MM.1S (cell line): ENCODE data around the gene SPDYE2B.
"Not testable (repeated sequence)": the region's sequence is repeated elsewhere in the genome, so short reads cannot be mapped to it uniquely, and the experiment has no call there.

Source experiments
- DNase-seq: peaks from one replicate; pipeline ENCODE4 v3.0.0-alpha.2; 2015
- H2AFZ ChIP-seq: fragments of 300-600 bp; sonication (generic); 2 replicates; pipeline ENCODE4 v1.6.0; 2016; ENCODE audit warnings: antibody characterized with exemption, low read length
- H3F3A ChIP-seq: fragments of 300-600 bp; sonication (generic); 2 replicates; pipeline ENCODE4 v1.6.1; 2016; ENCODE audit warnings: mild to moderate bottlenecking, antibody characterized with exemption, low read length, moderate library complexity, mixed read lengths; ENCODE audit not compliant: insufficient read depth
- H3K27ac ChIP-seq: fragments of 300-600 bp; sonication (generic); 2 replicates; pipeline ENCODE4 v1.5.1; 2016; ENCODE audit warnings: mild to moderate bottlenecking, low read length
- H3K27me3 ChIP-seq: fragments of 300-600 bp; sonication (generic); replicated peaks from 2 replicates; pipeline ENCODE4 v1.6.0; 2016; ENCODE audit warnings: low read length; ENCODE audit not compliant: insufficient read depth
- H3K36me3 ChIP-seq: fragments of 300-600 bp; sonication (generic); replicated peaks from 2 replicates; pipeline ENCODE4 v1.6.1; 2016; ENCODE audit warnings: mild to moderate bottlenecking, low read length, mixed read lengths; ENCODE audit not compliant: insufficient read depth
- H3K4me1 ChIP-seq: fragments of 300-600 bp; sonication (generic); 2 replicates; pipeline ENCODE4 v1.6.1; 2016; ENCODE audit warnings: low read length, mixed read lengths
- H3K4me2 ChIP-seq: fragments of 300-600 bp; sonication (generic); 2 replicates; pipeline ENCODE4 v1.6.0; 2016; ENCODE audit warnings: low read depth, low read length
- H3K4me3 ChIP-seq: fragments of 300-600 bp; sonication (generic); 2 replicates; pipeline ENCODE4 v1.5.1; 2016; ENCODE audit warnings: low read length, mixed read lengths
- H3K79me2 ChIP-seq: fragments of 300-600 bp; sonication (generic); 2 replicates; pipeline ENCODE4 v1.6.1; 2016; ENCODE audit warnings: mixed run types, low read length, mixed read lengths
- H3K9ac ChIP-seq: fragments of 300-600 bp; sonication (generic); 2 replicates; pipeline ENCODE4 v1.6.1; 2016; ENCODE audit warnings: low read length, mixed read lengths
- H3K9me2 ChIP-seq: fragments of 300-600 bp; sonication (generic); replicated peaks from 2 replicates; pipeline ENCODE4 v1.6.1; 2016; ENCODE audit warnings: mild to moderate bottlenecking, low read length, mixed read lengths; ENCODE audit not compliant: insufficient read depth
- H3K9me3 ChIP-seq: fragments of 300-600 bp; sonication (generic); replicated peaks from 2 replicates; pipeline ENCODE4 v1.6.1; 2016; ENCODE audit warnings: mild to moderate bottlenecking, low read length, mixed read lengths; ENCODE audit not compliant: insufficient read depth
- H4K20me1 ChIP-seq: fragments of 300-600 bp; sonication (generic); 2 replicates; pipeline ENCODE4 v1.6.1; 2016; ENCODE audit warnings: mild to moderate bottlenecking, low read length, moderate library complexity, mixed read lengths; ENCODE audit not compliant: insufficient read depth

Gene SPDYE2B

GRCh38 chr7:102696009-102696408 lies 45.9 kb downstream of the SPDYE2B start:
- not testable (repeated sequence) for H3K9ac ChIP-seq, H3K36me3 ChIP-seq, H2AFZ ChIP-seq, H3K9me3 ChIP-seq, H3K4me2 ChIP-seq, H3K4me1 ChIP-seq, H3K4me3 ChIP-seq, DNase-seq, H3K79me2 ChIP-seq, H4K20me1 ChIP-seq, H3F3A ChIP-seq, H3K27ac ChIP-seq, H3K27me3 ChIP-seq, H3K9me2 ChIP-seq

- H3K27ac ChIP-seq, H4K20me1 ChIP-seq, H3K27me3 ChIP-seq, H3K9ac ChIP-seq, H3K4me1 ChIP-seq, H3F3A ChIP-seq, DNase-seq, H3K9me2 ChIP-seq, H3K4me3 ChIP-seq, H2AFZ ChIP-seq, H3K36me3 ChIP-seq, H3K9me3 ChIP-seq, H3K79me2 ChIP-seq, H3K4me2 ChIP-seq: not testable (repeated sequence)
Observed at GRCh38 chr7:102697642-102698512, 47.8 kb downstream of the SPDYE2B start.

DNA sequence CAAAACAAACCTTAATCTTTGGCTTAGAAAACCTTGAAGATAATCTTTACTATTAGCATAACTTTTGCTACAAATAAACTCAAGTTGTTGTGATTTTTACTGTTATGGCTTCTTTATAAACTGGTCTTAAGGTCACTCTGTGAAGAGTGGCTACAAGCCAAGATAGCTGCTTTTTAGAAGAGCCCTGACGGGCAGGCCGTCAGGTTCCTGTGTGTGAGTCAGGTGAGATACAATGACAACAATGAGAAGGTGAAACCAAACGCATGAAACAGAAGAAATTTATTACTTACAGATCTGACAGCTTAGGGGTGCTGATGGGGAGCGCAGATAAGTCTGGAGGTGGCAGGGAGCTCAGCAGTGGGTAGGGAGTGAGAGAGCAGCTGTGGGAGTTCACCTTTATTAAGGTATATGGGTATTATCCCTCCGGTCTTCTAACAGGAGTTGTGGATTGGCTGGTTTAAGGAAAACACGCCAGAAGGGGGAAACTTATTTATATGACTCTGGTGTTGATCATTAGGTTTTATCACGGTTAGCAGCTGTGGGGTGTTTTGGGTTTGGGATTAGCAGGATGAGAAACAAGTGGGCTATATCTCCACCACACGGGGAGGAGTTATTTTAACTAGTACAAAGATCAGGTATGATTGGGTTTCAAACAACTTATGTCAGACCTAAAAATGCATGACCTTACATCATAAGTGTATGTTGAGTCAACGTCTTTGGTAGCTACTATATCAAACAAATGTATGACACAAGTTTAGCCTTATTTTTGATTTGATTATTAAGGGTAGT lies 49.0 kb downstream of the SPDYE2B start:
- H2AFZ ChIP-seq, H3K27me3 ChIP-seq, DNase-seq, H3K9me3 ChIP-seq, H3K79me2 ChIP-seq, H3K4me2 ChIP-seq, H3K4me1 ChIP-seq, H3K9me2 ChIP-seq, H3K9ac ChIP-seq, H3K27ac ChIP-seq, H3F3A ChIP-seq, H4K20me1 ChIP-seq, H3K4me3 ChIP-seq, H3K36me3 ChIP-seq: not testable (repeated sequence)
